Activated T-helper 9 cell treated with anti-CD3 and anti-CD28 coated beads, Interleukin-2, amount 50 U/mL, for 16 hours (primary cell): ENCODE data around the gene SLC38A1.
"Not testable (repeated sequence)": the region's sequence is repeated elsewhere in the genome, so short reads cannot be mapped to it uniquely, and the experiment has no call there.

Experiments
- DNase-seq: peaks from one replicate; pipeline ENCODE4 v3.0.0-alpha.2; 2020; ENCODE audit warnings: low read depth

Gene SLC38A1

GRCh38 chr12:46164186-46164761, 104.6 kb downstream of the SLC38A1 start:
- no peak for DNase-seq

DNA sequence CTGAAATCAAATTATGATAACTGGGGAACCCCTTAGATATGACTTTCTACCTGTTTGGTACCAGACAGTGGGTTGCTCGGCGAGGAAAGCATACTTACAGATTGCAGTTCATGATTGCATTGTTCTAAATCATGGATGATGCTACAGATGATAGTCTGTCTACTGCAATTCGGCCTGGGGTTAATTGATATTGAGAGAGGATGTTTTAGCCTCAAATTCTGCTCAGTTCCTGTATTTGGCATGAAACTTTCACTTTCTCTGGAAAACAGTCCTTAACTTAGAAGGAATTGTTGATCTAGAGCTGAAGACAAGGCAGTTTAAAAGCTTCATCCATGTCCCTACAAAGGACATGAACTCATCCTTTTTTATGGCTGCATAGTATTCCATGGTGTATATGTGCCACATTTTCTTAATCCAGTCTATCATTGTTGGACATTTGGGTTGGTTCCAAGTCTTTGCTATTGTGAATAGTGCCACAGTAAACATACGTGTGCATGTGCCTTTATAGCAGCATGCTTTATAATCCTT, 106.2 kb downstream of the SLC38A1 start:
- DNase-seq: not testable (repeated sequence)

- DNase-seq: no peak
Measured at GRCh38 chr12:46160981-46161690, 107.7 kb downstream of the SLC38A1 start.

DNA sequence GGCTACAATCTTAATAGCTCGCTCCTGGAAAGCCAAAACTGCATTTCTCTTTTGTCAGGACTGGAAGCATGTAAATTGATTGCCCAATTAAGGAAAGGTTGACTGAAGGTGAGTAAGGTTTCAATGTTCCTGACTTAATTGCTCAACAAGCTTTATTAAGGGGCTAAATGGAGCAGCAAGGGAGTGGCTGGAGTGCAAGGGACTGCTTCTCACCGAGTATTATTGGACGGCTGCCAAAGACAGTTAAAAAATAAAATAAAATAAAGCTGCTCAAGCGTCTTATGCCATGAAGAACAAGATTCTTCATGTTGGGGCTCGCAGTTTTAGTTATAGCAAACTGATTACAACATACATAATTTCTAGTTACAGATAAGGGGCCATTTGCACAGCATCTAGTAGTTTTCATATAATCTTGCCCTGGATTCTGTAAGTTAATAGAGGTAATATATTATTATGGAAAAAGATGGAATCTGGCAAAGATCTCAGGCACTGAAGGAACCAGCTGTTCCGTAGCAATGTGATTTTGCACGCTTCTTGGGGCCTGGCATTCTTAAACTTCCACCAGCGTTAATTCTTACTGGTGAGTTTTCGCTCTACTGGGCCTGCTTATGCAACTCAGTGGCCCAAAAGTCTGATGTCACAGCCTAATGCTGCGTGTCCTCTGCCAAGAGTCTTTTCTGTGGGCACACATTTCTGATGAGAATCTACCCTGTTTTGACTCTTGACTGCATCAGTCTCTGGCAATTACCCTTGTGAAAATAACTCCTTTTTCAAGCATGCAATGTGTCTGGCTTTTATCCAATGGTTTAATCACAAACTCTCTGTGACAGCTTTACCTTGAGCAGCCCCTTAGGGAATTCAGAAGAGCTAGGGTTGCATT, 108.5 kb downstream of the SLC38A1 start:
- DNase-seq: no peak

DNA sequence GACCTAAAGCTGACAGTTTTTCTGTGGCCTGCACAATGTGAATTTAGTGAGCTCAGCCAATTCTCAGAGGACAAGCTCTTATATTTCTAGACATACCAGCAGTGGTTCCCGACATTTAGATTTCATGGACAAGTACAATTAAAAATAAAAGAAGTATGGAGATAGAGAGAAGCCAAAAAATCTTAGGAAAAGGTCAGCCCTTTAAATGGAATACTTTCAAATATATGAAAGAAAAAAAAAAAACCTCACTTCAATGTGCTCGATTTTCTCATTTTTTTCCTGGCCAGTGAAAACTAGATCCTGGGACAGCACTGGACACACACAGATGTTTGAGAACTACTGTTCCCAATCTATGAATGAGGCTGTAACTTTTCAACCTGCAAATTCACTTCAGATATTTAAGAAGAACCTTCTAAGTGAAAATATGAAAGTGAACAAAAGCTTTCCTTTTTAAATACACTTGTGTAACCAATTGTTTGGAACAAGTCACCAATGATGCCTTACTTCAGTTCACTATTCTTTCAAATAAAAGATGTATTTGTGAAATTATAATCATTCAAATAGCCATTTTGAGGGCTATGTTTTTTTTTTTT, 109.4 kb downstream of the SLC38A1 start:
- DNase-seq: no peak

DNA sequence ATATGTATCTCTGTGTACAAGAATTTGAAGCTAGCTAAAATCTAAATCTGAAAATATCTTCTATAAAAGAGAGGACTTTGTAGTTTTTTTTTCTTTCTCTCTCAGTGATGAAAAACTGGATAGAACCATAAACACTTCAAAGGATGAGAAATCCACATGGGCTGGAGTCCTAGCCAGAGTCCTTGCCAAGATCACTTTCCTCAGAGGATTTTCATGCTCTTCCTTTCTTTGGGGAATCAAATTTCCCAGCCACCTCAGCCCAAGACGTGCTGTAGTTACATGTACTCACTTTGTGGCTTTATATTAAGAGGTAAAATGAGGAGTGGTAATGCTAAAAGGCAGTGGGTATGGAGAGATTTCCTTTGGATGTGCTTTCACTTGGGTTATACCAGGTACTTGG, 110.3 kb downstream of the SLC38A1 start:
- no peak for DNase-seq

DNA sequence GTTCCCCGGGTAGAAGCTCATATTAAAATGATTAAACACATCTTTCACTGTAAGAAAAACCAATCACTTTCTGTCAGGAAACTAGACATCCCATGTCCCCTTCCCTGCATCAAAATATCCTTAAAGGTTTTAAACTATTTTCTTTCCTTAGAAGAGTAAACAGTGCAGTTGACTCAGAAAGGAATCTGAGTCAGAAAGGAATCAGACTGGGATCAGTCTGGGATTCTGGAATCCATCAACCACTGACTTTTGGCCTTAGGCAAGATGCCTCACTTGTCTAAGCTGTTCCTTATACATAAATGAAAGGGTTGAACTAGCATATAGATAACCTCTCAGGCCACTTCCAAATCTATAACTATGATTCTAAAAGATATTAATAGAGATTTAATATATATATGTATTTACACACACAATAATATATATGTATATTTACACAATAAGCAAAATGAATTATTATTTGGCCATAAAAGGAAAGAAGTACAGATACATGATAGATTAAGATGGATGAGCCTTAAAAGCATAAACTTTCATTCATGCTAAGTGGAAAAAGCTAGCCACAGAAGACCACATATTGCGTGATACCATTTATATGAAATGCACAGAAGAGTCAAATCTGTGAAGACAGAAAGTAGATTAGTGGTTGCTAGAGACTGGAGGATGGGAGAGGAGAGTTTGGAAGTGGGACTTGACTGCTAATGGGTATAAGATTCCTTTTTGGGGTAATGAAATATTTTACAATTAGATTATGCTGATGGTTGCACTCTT, 114.4 kb downstream of the SLC38A1 start:
- no peak for DNase-seq

DNA sequence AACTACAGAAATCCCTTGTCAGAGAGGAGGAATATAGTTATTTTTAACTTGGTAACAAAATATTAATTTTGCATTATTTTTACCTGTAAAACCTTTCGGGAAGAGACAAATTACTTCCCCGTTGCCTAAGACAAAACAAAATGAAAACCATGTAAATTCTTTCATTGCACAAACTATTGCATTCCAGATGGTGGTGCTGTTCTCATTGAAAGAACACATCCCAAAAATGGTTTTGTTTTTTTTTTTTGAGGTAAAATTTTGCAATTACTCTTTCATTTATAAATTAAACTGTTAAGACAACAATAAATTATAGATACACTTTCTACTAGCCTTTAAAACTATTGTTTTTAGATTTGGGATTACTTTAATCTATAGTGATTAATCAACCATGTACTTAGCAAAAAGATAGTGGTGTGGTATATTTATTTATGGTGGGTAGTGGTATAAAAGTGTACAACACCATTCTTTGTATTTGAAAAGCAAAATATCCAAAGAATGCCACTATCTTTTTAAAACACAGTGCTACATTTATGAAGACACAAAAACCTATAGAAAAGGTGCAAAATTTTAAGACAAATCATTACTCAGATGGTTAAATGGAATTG, 115.5 kb downstream of the SLC38A1 start:
- no peak for DNase-seq

DNA sequence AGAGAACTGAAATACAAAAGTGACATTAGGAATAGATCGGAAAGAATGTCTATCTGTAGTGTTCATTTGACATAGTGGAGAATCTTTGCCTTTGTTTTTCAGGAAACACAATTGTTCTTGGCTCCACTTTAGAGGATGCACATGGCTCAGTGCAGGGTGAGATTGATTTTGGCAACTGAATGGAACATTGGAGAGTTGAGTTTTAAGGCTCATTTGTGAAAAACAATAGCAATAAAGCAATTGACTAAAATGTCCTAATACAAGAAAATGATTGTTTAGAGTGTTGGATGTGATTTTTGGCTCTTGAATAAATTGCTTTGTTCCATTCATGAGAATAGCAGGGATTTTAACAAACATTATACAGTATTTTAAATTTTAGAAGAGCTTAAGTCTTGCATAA, 116.4 kb downstream of the SLC38A1 start:
- DNase-seq: no peak

GRCh38 chr12:46150735-46151134, 118.1 kb downstream of the SLC38A1 start:
- no peak for DNase-seq

DNA sequence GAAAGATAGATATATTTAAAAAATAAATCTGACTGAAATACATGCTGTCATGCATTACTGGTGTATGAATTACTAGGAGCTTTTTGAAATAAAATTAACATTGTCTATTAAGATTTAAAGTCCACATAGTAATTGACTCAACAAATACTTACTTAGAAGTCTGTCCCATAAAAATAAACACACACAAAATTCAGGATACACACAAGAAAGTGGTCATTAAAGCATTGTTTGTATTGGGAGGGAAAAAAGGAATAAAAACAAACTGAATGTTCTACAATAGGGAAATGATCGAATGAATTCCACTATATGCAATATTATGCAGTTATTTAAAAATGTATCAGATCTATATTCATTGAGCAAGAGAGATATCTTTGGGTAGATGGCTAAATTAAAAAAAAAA, 118.9 kb downstream of the SLC38A1 start:
- DNase-seq: no peak

GRCh38 chr12:46149079-46149464, 119.8 kb downstream of the SLC38A1 start:
- no peak for DNase-seq

- no peak for DNase-seq
Measured at GRCh38 chr12:46148327-46149078, 120.3 kb downstream of the SLC38A1 start.

DNA sequence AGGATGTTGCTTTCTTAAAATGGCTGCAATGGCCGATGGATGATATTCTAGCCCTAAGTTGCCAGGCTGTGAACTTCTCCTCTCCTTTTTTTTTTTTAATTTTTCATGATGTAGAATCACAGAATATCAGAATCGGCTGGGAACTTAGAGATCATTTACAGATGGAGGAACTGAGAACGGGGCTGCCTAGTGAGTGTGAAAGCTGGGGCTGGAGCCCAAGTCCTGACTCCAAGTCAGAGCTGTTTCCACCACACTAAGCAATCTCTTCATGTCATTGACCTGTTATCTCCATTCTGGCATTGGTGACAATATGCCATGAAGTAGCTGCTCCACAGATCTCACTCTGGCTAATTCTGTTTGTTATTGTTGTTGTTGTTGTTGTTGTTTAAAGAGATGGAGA, 121.7 kb downstream of the SLC38A1 start:
- no peak for DNase-seq

DNA sequence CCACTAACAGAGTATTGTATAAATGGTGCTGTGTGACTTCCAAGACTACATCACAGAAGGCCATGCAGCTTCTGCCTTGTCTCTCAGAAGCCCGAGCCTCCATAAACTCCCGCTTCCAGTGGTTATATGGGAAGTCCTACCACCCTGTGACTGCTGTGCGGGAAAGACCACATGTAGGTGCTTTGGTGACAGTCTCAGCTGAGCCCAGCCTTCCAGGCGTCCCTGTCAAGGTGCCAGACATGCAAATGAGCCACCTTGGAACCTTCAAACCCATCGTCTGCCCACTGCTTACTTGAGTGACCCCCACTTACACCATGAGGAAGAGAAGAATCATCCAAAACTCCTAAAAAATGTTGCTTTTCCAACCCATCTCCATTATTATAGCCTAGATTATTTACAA, 123.0 kb downstream of the SLC38A1 start:
- DNase-seq: no peak

DNA sequence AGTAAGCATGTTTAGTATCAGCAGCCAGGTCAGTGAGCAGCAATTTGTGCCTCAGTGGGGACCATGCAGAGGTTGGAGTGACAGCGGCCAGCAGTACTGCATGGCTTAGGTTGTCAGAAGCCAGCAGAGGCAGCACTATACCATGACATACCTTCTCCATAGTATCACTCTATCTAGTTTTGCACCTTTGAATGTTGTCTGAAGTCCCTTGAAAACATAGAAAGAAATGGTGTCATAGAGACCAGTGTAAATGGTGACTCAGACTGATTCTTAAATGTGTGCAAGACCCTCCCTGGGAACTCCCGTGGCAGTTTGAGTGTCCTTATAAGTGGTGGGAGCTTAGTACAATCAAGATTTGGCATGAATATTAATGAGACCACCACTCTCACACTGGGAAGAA, 124.4 kb downstream of the SLC38A1 start:
- DNase-seq: no peak

DNA sequence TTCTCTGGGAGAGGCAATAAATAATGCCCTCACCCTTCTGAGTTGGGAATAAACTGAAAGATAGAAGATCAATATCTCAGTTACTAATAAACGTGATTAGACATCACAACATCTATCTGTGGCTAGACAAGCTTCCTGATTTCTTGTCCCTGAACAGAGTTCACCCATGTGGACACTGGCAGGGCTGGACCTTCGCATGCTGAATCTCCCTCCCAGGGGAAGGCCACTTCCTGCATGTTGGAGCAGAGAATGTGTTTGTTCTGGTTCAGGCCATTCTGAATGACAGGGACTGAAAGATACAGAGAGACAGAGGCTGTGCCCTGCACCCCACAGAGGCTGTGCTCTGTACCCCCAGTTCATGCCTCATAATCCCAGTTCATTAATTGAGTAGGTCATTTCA, 132.6 kb downstream of the SLC38A1 start:
- no peak for DNase-seq

DNA sequence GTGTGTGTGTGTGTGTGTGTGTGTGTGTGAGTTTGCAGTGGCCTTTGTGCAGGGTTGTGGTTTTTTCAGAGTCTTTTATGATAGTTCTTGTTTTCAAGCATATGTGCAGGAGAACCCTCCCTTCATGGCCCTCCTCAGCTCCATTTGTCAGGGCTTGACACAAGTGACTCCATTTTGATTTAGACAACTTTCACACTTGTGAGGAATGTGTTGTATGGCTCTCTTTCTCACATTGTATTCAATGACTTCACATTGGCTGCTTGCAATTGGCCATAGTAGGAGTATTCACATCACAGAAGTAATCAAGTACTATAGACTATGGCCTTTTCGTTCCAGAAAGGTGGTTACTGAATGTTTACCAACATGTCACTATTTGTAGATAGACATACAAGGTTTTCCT, 133.1 kb downstream of the SLC38A1 start:
- DNase-seq: no peak

DNA sequence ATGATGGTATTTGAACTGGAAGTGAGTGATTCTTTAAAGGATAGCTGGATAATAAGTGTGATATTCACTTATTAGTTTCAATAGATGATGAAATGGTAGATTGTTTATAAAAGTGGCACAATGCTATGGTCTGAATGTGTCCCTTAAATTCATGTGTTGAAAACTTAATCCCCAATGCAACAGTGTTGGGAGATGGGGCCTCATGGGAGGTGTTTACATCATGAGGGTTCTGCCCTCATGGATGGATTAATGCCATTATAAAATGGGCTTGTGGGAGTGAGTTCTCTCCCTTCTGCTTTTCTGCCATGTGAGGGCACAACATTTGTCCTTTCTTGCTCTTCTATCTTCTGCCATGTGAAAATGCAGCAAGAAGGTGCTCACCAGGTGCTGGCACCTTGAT, 134.0 kb downstream of the SLC38A1 start:
- no peak for DNase-seq

GRCh38 chr12:46134205-46134811, 134.5 kb downstream of the SLC38A1 start:
- no peak for DNase-seq
